Fibroblast of skin of right biceps (primary cell): ENCODE measurements around the gene DOK7.
A peak's percentile ranks its signal among the peaks of the same experiment; 100 is the strongest.

Experiments
- DNase-seq: peaks from one replicate; pipeline ENCODE4 v3.0.0-alpha.2; 2013

The DOK7 gene

DNA sequence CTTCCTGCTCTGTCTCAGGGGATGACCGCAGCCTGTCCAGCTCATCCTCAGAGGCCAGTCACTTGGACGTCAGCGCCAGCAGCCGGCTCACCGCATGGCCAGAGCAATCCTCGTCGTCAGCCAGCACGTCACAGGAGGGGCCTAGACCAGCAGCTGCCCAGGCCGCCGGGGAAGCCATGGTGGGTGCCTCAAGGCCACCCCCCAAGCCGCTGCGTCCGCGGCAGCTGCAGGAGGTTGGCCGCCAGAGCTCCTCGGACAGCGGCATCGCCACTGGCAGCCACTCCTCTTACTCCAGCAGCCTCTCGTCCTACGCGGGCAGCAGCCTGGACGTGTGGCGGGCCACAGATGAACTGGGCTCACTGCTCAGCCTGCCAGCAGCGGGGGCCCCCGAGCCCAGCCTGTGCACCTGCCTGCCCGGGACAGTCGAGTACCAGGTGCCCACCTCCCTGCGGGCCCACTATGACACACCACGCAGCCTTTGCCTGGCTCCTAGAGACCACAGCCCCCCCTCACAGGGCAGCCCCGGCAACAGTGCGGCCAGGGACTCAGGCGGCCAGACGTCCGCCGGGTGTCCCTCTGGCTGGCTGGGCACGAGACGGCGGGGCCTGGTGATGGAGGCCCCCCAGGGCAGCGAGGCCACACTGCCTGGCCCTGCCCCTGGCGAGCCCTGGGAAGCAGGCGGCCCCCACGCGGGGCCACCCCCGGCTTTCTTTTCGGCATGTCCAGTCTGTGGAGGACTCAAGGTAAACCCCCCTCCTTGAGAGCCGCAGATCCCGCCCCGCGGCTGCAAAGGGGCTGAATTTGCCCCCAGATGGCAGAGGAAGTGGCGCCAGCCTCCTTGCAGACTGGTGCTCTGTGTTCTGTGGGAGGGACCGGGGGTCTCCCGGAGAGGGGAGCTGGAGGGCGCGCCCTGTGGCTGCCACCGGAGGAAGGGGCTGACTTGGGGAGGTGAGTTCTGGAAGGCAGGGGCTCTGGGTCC, 29.9 kb downstream of the DOK7 start:
- DNase-seq, result peak; percentile 10

DNA sequence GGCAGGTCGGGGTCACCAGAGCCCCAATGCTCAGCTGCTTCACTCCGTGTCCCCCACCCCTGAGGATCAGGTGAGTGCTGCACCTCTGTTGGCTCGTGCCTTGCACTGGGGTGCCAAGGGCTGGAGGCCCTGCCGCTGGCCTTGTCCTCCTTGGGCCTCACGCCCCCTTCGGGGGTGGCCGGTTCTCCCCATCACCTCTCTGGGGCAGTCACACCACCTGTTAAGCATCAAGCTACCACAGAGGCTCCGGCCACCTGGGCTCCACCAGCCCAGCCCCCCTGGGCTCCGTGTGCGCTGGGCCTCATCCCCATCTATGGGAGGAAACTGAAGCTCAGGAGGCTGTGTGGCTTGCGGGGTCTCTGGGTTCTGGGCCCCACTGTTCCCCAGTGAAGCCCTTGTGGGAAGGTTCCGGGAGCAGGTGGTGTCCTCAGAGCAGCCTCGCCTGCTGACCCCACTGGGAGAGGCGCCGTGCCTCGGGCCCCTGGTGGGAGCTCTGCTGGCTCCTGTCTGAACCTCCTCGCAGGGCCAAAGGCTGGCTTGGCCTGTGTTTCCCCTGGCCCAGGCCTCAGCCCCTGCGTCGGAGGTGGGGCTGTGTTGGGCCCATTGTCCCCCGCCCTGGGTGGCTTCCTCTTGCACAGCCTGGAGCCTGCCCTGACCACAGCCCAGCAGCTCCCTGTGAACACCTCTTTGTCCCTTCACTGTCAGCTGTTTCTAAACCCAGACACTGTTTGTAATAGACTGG, 30.8 kb downstream of the DOK7 start:
- no peak for DNase-seq

DNA sequence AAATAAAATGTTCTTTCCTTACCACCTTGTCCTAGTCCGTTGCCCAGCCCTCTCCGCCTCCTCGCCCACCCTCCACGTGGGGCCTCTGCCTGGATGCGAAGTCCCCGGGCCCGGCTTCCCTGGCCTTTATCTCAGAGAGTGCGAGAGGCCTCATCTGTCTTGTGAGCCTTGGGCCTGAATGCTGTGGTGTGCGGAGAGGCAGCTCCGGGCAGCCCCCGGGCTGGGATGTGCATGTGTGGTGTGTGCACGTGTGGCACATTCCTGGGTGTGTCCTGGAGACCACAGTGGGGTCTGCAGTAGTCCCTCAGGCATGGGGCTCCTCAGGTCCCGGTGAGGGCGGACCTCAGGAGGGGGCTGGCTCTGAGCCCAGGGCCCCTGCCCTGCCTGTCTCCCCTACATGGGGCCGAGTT, 31.4 kb downstream of the DOK7 start:
- no peak for DNase-seq

DNA sequence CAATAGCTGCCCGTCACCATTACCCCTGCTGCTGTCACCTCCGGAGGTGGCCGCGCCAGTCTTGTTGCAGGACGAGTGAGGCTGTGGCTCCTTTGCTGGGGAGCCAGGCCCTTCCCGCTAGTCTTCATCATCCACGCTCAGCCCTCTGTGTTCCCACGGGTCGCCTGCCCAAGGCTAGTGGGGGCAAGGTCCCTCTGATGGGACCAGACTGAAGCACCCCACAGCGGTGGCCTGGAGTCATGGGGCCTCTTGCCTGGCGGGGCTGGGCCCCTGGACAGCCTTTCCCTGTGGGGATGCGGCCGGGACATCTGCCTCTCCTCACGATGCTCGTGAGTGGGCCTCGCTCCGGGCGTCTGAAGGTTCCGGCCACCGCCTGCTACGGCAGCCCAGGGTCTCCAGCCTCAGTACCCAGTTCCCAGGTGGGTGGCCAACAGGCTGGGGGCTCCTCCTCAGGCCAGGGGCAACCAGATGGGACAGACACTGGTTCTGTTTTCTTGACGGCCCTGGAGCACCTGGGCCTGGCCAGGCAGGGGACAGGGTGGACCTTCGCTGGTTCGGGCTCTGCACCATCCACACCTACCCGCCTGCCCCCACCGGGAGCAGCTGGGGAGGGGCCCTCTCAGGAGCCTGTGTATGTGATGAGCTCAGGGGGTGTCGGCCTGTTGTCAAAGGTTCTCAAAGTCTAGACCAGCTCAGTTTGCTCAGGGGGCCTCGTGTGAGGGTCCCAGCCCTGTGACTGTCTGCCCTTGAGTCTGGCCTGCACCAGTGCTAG, 32.3 kb downstream of the DOK7 start:
- no peak for DNase-seq

DNA sequence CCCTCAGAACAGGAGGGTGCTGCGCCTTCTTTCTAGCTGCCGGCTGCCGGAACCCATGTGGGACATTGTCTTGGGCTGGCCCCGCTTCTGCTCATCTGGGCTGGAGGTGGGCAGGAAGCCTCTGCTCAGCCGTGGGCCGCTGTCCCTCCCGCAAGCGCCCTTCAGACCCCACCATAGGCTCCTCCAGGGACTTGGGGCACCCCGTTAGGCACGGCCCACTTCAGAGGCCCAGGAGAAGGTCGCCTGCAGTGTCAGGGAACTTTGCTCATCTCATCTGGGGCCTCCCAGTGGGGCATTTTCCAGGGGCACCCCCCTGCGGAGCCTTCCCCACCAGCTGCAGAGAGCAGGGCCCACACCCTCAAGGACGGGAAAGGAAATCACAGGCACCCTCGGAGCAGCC, 32.9 kb downstream of the DOK7 start:
- no peak for DNase-seq

DNA sequence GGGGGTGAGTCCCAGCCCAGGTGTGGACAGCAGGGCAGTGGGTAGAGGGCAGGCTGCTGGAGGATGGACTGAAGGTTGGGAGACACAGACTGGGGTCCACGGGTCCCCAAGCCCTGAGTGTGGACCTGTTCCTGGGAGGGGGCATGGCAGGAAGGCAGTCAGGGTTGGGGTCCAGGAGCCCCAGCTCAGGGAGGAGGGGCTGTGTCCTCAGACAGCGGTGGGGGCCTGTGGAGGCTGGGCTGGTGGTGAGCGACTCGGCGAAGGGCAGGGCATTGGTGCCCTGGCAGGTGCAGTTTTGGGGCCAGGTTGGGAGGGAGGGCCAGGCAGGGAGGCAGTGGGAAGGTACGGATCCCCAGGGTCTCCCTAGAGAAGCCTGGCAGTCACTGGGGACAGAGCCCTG, 34.0 kb downstream of the DOK7 start:
- no peak for DNase-seq

DNA sequence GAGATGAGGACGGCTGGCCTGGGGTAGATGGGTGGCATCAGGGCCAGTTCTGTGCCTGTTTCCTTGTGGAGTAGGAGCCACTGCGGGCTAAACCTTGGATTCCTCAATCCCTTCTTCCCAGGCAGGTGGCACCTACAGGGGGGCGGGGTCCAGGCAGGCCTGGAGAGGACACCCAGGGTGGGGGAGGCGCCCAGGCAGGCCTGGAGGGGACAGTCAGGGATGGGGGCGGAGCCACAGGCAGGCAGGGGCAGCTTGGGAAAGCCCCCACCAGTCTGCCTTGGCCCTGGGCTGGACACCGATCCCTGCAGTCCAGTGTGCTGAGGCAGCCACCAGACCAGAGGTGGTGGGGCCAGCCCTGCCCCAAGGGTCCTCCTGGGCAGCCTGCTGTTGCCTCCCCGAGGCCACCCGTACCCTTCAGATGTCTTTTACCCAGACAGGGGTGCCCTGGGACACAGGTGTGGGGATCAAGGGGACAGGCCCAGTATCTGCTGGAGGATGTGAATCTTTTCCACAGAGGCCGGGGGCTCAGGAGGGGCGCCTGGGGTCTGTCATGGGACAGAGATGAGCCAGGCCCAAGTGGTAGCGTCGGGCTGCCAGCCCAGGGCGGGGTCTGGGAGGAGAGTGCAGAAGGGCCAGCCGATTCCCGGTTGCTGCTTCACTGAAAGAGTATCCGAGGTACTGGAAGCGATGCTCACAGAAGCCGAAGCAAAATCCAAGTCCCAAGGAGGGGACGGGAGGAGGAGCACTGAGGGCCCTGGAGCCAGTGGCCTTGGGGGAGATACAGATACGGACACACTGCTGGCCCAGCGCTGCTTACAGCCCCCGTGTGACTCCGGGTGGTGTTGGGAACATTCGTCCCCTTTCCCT, 34.6 kb downstream of the DOK7 start:
- no peak for DNase-seq

DNA sequence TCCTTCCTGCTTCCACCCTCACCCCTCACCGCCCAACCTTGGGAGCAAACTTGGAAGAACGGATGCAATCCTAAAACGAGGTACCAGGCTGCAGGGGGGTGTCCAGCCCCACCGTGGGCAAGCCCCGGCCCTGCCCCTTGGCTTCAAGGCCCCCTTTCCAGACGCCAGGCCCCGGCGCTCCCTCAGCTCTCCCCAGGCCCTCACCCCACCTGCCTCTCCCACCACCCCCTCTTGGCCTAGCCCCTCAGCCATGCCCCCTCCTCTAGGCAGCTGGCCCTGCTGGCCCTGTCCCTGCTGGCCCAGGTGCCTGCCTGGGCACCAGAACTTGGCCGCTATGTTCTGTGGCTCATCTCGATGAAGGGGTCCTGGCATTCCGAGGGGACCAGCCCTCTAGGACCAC, 35.3 kb downstream of the DOK7 start:
- no peak for DNase-seq

DNA sequence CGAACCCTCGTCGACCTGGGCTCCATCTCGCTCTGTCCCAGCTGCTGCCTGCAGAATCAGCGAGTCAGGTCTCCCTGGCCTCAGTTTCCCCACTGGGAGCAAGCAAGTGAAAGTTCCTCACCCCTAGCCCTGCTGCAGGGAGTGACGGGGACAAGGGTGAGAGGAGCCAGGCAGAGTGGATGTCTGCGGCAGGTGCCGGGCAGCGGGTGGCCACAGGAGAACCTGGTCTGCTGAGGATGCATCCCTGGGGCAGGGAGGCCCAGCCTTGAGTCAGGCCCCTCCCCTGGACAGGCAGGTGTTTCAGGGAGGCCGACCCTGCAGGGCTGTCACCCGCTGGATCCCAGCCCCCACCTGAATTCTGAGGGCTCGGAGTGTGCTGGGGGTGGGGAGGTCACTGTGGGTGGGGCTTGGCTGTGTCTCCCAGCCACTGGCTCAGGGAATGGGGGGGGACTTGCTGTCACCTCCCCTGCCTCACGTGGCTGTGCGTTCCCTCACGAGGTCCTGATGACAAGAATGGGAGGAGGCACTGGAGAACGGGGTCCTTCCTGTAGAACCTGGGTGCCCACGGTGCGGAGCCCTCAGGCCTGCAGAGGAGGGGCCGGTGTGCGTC, 35.9 kb downstream of the DOK7 start:
- DNase-seq, result no peak

DNA sequence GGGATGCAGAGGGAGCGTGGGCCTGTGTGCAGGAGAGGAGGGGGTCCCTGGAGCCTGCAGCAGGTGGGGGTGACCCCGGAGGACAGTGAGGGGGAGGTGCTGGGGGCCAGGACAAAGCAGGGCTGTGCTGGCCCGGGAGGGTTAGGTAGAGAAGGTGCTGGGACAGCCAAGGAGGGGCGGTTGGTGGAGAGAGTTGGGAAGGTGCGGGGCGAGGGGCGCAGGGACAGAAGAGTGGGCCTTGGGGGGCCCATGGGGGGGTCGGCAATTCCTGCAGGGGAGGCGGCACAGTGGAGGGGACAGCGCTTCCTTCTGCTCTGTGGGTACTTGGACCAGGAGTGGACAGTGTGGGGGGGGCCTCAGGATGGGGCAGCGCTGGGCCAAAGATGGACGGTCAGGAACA, 36.6 kb downstream of the DOK7 start:
- no peak for DNase-seq

DNA sequence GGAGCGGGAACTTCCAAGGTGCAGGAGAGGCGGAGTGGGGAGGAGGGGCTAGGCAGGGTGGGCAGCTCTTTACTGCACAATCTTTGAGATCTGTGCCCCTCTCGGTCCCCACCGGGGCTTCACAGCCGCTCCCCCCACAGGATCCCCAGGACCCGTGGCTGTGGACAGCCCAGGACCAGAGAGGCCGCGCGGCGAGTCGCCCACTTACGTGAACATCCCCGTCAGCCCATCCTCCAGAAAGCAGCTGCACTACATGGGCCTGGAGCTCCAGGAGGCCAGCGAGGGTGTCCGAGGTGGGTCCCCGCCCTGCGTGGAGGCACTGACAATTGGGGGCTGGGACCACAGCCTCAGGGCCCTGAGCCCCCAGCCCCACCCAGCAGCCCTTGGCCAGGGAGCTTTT, 37.0 kb downstream of the DOK7 start:
- DNase-seq, result no peak

DNA sequence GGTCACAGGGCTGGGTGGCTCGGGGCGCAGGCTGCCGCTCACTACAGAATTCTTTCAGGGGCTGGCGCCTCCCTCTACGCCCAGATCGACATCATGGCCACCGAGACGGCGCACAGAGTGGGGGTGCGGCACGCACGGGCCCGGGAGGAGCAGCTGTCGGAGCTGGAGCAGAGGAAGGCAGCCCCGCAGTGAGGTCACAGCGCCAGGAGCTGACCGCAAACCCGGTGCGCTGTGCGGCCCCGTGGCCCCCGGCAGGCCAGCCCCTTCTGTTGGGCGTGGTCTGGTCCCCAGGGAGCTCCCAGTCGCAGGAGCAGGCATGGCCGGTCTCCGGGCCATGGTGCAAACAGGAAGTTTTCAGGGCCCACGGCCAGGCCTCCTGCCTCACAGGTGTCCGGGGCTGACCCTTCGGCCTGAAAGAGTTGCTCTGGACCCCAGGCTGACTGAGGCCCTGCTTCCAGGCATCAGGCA, 37.6 kb downstream of the DOK7 start:
- no peak for DNase-seq

DNA sequence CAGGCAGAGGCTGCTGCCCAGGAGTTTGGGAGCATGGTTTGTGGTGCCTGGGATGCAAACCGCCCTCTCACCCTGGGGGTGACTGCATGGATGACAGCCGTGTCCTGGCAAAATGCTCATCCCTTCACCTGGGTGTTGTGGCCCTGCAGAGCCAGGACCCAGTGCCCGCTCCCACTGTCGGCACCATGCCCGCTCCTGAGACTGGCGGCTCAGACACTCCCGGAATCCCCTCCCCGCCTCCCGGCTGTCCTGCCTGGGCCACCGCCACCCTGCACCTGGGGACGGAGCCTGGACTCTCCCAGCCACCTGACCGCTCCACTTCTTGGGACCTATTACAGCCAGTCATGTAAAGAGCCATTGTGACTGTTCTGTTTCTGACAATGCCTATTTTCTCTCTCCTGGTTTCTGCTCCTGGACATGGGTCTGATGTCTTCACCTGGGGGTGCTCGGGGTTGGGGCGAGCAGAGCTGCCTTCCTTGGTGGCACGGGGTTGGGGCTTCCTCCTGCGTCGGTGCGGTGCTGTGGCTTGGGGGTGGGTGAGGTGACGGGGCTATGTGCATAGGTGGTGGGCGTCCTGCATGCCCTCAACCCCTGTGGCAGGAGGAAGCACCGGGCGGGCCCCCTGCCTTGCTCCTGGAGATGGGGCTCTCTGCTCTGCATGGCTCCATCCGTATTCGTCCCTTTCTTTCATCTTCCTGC, 38.2 kb downstream of the DOK7 start:
- DNase-seq, result no peak

DNA sequence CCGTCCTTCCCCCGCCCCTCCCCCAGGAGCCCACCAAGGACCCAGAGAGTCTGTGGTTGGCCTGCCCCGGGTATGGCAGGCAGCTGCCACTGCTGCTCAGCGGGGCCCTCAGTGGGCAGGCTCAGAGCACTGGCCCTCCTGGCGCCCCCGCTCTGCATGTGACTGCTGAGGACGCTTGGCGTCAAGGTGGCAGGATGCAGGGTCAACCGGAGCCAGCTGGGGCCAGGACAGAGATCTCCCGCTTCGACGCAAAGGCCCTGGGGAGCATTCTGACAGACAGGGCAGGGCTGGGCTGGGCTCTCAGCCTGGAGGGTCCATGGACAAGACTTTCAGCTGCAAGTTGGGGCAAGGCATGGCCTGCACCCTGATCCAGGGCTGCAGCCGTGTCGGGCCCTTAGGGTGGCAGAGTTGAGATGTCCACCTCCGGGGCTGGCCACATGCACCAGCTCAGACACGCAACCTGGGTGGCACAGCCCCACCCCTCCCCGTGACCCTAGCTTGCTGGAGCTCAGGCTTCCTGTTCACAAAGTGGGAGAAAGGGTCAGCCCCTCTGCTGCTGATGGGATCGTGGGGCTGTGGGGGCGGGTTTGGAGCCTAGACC, 38.8 kb downstream of the DOK7 start:
- no peak for DNase-seq

DNA sequence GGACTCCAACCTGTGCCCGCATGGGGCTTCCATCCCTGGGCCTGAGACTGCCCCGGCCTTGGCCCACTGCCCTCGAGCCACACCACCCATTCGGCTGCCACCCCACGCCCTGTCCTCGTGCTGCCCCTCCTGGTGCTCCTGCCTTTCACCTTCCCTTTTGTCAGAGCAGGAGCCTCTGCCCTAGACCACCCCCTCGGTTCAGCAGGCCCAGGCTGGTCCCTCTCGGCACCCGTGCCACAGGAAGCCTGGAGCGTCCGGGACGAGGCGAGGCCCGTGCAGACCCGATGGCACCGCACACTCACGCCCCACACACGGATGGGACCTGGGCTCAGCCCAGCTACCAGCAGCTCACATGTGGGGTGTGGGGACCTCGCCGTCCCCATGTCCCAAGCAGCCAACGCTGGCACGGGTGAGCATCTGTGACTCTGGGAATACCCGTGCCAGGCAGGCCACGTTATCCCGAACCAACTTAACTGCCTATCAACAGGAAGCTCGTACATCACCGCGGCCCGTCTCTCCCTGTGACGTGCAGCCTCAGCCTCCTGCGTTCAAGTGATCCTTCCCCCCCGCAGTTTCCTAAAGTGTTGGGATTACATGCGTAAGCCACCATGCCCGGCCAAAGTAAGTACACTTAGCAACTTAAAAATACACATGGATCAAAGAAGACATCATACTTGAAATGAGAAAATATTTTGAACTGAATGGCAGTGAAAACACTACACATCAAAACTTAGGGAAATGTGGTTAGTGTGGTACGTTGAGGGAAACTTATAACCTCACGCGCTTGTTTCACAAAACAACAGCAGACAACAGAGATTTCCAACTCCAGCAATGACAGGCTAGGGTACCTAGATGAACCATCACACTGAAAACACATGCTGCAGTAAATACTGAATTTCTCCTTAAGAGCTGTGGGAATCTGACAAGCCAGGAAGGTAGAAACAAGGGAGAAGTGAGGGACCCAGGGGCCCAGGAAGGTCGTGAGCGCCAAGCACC, 40.1 kb downstream of the DOK7 start:
- DNase-seq, result no peak

DNA sequence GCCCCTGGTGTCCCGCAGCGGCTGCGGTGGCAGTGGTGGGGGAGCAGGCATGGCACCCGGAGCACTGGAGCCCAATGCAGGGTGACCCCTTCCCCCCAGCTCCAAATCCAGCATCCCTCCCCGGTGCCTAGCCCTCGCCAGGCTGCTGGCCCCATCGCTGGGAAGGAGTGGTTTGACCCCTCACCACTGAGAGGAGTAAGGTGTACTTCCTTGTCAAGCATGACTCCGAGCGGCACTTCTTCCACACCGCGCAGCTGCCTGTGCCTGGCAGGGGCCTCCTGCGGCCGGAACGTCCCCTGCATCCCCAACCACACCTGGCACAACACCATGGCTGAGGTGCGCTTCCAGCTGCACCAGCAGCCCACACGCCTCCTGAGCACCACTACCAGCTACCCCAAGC, 42.1 kb downstream of the DOK7 start:
- no peak for DNase-seq

DNA sequence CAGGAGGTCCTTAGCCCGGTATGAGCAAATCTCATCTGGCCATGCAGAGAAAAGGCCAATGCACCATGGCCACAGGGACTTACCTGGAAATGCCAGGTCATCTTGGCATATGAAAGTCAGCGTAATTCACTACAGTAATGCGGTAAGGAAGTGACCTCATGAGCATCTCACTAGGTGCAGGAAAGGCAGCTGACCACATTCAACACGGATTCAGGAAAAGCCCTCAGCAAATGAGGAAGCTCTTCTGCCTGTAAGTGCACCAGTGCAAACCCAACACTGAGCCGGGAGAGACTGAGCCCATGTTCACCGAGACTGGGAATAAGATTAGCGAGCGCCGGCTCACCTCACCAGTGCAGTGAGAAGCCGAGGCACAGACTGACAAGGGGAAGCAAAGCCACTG, 45.4 kb downstream of the DOK7 start:
- DNase-seq, result no peak

DNA sequence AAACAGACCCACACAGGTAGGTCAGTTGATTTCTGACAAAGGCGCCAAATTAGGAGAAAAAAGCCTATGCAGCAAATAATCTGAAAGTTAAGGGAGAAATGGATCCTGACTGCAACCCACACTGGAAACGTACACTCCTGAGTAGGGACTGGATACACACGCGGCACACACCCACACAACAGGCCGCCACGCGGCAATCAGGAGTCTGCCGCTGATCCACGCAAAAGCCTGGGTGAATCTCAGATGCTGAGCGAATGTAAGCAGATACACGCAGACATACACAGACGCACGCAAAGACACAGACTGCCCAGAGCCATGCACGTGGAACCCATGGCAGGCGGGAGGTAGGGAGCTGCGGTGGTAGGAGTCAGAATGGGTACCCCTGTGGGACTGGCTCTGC, 47.4 kb downstream of the DOK7 start:
- no peak for DNase-seq

DNA sequence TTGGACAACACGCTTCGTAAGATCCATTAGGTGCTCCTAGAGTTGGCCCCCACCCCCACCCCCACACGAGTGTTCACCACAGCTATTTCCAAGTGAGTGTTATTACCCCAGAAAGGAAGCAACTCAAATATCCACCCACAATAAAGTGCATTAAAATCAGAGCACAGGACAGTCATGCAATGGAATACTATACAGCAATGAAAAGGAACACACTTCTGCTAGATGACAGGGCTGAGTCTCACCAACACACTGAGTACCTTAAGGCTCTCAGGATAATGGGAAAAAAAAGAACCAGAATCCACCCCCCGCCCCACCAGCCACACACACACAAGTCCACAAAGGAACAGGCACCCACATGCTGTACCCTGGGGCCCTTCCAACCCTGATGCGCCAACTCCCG, 48.1 kb downstream of the DOK7 start:
- DNase-seq, result no peak
